NK-92 treated with Interleukin-12 subunit alpha and Interleukin-12 subunit beta, amount 100 ng/mL, for 24 hours (cell line): ENCODE results near the gene FAM3A.

ENCODE experiments used
- DNase-seq: peaks from one replicate; lab custom pipeline; 2025; lab: John Stamatoyannopoulos, UW

FAM3A gene

DNA sequence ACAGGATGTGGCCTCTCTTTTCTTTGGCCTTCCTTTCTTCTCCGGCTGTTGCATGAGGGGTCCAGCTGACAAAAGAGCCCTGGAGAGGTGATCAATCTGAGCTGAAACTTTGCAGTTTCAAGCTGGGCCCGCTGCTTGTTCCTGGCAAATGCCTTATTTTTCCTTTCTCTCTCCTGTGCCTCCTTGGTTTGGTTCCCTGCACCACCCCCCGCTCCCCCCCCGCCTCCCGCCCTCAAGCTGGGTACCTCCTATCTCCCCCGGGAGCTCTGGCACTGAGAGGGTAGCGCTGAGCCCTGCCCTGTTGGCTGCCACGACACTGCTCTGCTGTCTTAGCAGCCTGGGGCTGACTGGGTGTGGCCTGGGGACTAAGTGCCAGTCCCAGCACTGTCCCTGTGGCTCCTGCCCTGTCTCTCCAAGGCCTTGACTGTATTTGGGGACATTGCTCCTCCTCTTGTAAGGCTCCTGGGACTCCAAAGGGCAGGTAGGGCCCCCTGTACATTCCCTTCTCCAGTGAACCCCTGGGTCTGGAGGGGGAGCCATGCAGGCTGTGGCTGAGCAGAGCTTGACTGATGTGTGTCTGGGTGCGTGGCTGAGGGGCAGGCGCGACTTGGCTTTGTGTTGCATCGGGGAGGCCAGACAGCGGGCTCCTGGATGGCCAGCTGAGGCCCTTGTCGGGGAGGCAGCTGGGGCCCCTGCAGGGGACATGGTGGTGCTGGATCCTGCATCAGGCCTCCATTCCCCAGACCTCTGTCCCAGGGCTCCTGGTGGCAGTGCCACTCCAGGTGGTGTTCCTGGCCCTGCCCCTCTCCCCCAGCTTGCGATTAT lies 56.9 kb downstream of the FAM3A start:
- DNase-seq: no peak

DNA sequence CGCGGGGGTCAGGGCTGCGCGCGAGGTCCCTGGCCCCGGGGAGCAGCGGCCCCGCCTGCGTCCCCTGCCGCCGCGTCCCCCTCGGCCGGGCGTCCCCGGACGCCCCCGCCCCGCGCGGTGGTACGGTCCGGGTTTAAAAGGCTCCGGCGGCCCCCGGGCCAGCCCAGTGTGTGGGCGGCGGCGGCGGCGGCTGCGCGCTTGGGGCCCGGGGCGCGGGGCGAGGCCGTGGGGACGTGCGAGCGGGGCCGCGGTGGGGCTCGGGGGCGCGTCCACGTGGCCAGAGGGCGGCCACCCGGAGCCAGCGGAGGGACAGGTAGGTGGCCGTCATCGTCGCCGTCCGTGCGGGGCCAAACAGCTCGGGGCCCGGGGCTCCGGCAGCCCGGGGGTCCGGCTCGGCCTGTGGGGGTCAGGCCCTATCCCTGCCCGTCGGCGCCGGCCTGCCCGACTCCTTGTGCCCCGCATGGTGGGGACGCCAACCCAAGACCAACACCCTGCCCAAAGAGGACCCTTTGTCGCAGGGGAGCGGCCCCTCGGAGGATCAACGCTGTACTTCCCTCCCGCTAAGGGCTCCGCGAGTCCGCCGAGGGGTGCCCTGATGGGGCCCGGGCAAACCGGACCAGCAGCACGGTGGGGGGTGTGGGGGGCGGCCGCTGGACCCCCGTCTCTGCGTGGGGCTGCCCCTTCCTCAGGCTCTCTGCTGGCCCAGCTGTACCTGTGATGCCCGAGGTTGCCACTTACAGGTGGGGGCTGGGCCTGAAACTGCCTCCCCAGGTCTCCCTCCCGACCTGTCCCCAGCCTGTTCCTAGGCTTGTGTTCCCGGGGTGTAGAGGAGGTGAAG lies 57.7 kb downstream of the FAM3A start, which contains the start of gene PLXNA3:
Gene PLXNA3 (plus strand): TSS at position 166 of the 838 bp plus-strand sequence. CDS start 1,903 bp downstream, outside the sequence.
- DNase-seq: peak; percentile 41

DNA sequence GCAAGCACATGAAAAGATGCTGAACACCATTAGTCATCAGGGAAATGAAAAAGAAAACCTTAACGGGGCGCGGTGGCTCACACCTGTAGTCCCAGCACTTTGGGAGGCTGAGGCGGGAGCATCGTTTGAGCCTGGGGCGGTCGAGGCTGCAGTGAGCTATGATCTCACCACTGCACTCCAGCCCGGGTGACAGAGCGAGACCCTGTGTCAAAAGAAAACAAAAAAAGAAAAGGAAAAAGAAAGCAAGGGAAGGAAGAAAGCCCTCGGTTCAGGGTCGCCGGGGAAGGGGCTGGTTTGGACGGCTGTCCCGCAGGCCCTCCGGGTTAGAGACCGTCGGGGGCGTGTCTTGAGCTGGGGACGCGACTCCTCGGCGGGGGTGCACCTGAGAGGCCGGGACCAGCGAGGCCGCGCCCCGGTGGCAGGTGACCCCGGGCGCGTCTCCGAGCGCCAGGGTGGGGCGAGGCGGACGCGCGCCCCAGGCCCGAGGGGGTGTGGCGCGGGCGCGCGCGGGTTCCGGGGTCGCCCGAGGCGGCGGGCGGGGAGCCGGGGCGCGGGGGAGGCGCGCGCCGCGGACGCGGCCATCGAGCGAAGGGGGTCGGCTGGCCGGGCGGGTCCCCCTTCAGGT lies 58.4 kb downstream of the FAM3A start:
- DNase-seq: peak; percentile 41
